GM06990 (cell line): ENCODE data around the gene GOLGA7B.

Experiments
- DNase-seq: peaks from one replicate; pipeline ENCODE4 v3.0.0-alpha.2; 2011; ENCODE audit not compliant: insufficient read length; ENCODE audit errors: extremely low read depth
- H3K27me3 ChIP-seq: replicated peaks from 2 replicates; pipeline ENCODE4 v1.6.0; 2011; ENCODE audit warnings: low read length; ENCODE audit not compliant: control insufficient read depth, insufficient read depth
- H3K36me3 ChIP-seq: 2 replicates; pipeline ENCODE4 v1.5.1; 2011; ENCODE audit warnings: low read length; ENCODE audit not compliant: control insufficient read depth, insufficient read depth
- H3K4me3 ChIP-seq: replicated peaks from 2 replicates; pipeline ENCODE4 v1.5.1; 2011; ENCODE audit warnings: low read depth, mild to moderate bottlenecking, control low read depth, low read length
- CTCF ChIP-seq: IDR thresholded peaks from 2 replicates; pipeline ENCODE4 v1.5.1; 2011; ENCODE audit warnings: low read length, control low read depth, mild to moderate bottlenecking, inconsistent platforms; ENCODE audit not compliant: insufficient read depth, poor library complexity, severe bottlenecking

The GOLGA7B gene

GRCh38 chr10:97886286-97886685, 36.6 kb downstream of the GOLGA7B start:
- Histone ChIP-seq H3K27me3 (no peaks in the 10 kb centered on the region), H3K36me3 (no peaks in the 10 kb centered on the region), H3K4me3 (no peak overlapping the region)
- no peak for DNase-seq
- TF ChIP-seq CTCF: no peak

- DNase-seq: no peak
- TF ChIP-seq CTCF: no peak
- Histone ChIP-seq H3K27me3 (no peaks in the 10 kb centered on the region; the same call in 1 of the 2 replicates), H3K4me3 (no peak overlapping the region), H3K36me3 (no peaks in the 10 kb centered on the region)
These were observed 37.8 kb downstream of the GOLGA7B start for GRCh38 chr10:97887399-97887798.

GRCh38 chr10:97888134-97888533, 38.5 kb downstream of the GOLGA7B start:
- TF ChIP-seq CTCF: no peak

GRCh38 chr10:97888641-97889262, 39.1 kb downstream of the GOLGA7B start:
- H3K36me3 ChIP-seq: no peaks in the 10 kb centered on the region
- DNase-seq: no peak

More at GRCh38 chr10:97888134-97888533, 38.5 kb downstream of the GOLGA7B start:
- Histone ChIP-seq H3K36me3 (no peaks in the 10 kb centered on the region), H3K4me3 (no peak overlapping the region), H3K27me3 (no peaks in the 10 kb centered on the region; the same call in 1 of the 2 replicates)
- DNase-seq: no peak

GRCh38 chr10:97889461-97890265, 40.0 kb downstream of the GOLGA7B start:
- Histone ChIP-seq H3K27me3 (no peaks in the 10 kb centered on the region; the same call in 1 of the 2 replicates), H3K4me3 (no peak overlapping the region), H3K36me3 (no peaks in the 10 kb centered on the region)
- TF ChIP-seq CTCF: no peak
- no peak for DNase-seq

More at GRCh38 chr10:97888641-97889262, 39.1 kb downstream of the GOLGA7B start:
- H3K27me3 ChIP-seq: no peaks in the 10 kb centered on the region; the same call in 1 of the 2 replicates
- H3K4me3 ChIP-seq: no peak overlapping the region
- TF ChIP-seq CTCF: no peak
